SU-DHL-6 (cell line): Measurements from ENCODE around the gene KAZN.

Source experiments
- EZH2phosphoT487 ChIP-seq: fragments of 200-600 bp; sonication (generic), shearing (Covaris generic); conservative IDR thresholded peaks from 2 replicates; pipeline ENCODE4 v1.6.1; 2018; ENCODE audit warnings: mild to moderate bottlenecking, antibody characterized with exemption, low read length, moderate library complexity, mixed read lengths
- TF ChIP-seq, protein P1 (sequence below): fragments of 200-600 bp; sonication (generic); IDR thresholded peaks from one replicate; pipeline ENCODE4 v1.5.1; 2017; ENCODE audit warnings: antibody characterized with exemption, mild to moderate bottlenecking, low read length, moderate library complexity; ENCODE audit not compliant: insufficient read depth, poor library complexity, severe bottlenecking

- TF ChIP-seq, protein P1, sequence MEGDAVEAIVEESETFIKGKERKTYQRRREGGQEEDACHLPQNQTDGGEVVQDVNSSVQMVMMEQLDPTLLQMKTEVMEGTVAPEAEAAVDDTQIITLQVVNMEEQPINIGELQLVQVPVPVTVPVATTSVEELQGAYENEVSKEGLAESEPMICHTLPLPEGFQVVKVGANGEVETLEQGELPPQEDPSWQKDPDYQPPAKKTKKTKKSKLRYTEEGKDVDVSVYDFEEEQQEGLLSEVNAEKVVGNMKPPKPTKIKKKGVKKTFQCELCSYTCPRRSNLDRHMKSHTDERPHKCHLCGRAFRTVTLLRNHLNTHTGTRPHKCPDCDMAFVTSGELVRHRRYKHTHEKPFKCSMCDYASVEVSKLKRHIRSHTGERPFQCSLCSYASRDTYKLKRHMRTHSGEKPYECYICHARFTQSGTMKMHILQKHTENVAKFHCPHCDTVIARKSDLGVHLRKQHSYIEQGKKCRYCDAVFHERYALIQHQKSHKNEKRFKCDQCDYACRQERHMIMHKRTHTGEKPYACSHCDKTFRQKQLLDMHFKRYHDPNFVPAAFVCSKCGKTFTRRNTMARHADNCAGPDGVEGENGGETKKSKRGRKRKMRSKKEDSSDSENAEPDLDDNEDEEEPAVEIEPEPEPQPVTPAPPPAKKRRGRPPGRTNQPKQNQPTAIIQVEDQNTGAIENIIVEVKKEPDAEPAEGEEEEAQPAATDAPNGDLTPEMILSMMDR: no peak
- TF ChIP-seq EZH2phosphoT487: no peak
These were observed 107.3 kb downstream of the KAZN start for GRCh38 chr1:14705824-14706223.
